Measurements from ENCODE around the gene MTERF4. TPM values are rescaled to one million over a fixed set of nuclear protein-coding genes. Genes with fewer than 3 reads are reported as not detected.

MTERF4 gene
- total and polyA plus RNA-seq, 2 of the 8 experiments (the other 6 are each of a cell fraction or from before 2014, with no cell fraction given) = 25.9 to 28.5 TPM

Small RNAs within 50 kb of the gene (small RNA-seq; reads per million reads assigned to genes)
- gene AC005237.2 (ENCODE audit: insufficient read depth) = not detected

Other genes starting within 250 kb of the MTERF4 start
- gene AGXT, start 233.5 kb downstream of the MTERF4 start, total RNA-seq (2021; fragmentation: NEBNext Ultra II Directional; extraction: Animal tissue kit (Norgen Biotek cat#: 25700)) = not detected in 2 replicates
- 0.03 TPM in 1 of 2 replicates, not detected in the other for gene AGXT, start 233.5 kb downstream of the MTERF4 start, polyA plus RNA-seq (2011; rRNA removed)
- not detected in 2 replicates for gene MAB21L4, start 206.1 kb downstream of the MTERF4 start, total RNA-seq (2021; fragmentation: NEBNext Ultra II Directional; extraction: Animal tissue kit (Norgen Biotek cat#: 25700))
- 0.08 and 0.11 TPM in 2 replicates for gene MAB21L4, start 206.1 kb downstream of the MTERF4 start, polyA plus RNA-seq (2011; rRNA removed)
- not detected in 2 replicates for gene CROCC2, start 196.0 kb downstream of the MTERF4 start, total RNA-seq (2021; fragmentation: NEBNext Ultra II Directional; extraction: Animal tissue kit (Norgen Biotek cat#: 25700))
- not detected in 2 replicates for gene CROCC2, start 196.0 kb downstream of the MTERF4 start, polyA plus RNA-seq (2011; rRNA removed)
- 1.9 and 2.4 TPM in 2 replicates for gene SNED1, start 103.7 kb downstream of the MTERF4 start, total RNA-seq (2021; fragmentation: NEBNext Ultra II Directional; extraction: Animal tissue kit (Norgen Biotek cat#: 25700))
- gene SNED1, start 103.7 kb downstream of the MTERF4 start, polyA plus RNA-seq (2011; rRNA removed) = 1.9 and 2.6 TPM in 2 replicates
- gene PASK, start 47.2 kb upstream of the MTERF4 start, total RNA-seq (2021; fragmentation: NEBNext Ultra II Directional; extraction: Animal tissue kit (Norgen Biotek cat#: 25700)) = 57.3 and 66.1 TPM in 2 replicates
- 20.5 and 26.5 TPM in 2 replicates for gene PASK, start 47.2 kb upstream of the MTERF4 start, polyA plus RNA-seq (2011; rRNA removed)
- gene PPP1R7, start 48.2 kb upstream of the MTERF4 start, total RNA-seq (2021; fragmentation: NEBNext Ultra II Directional; extraction: Animal tissue kit (Norgen Biotek cat#: 25700)) = 51.9 and 64.0 TPM in 2 replicates
- gene PPP1R7, start 48.2 kb upstream of the MTERF4 start, polyA plus RNA-seq (2011; rRNA removed) = 18.6 and 22.2 TPM in 2 replicates
- gene ANO7, start 86.4 kb upstream of the MTERF4 start, total RNA-seq (2021; fragmentation: NEBNext Ultra II Directional; extraction: Animal tissue kit (Norgen Biotek cat#: 25700)) = 6.5 and 6.9 TPM in 2 replicates
- gene ANO7, start 86.4 kb upstream of the MTERF4 start, polyA plus RNA-seq (2011; rRNA removed) = 3.2 and 4.1 TPM in 2 replicates
- gene HDLBP, start 213.4 kb upstream of the MTERF4 start, total RNA-seq (2021; fragmentation: NEBNext Ultra II Directional; extraction: Animal tissue kit (Norgen Biotek cat#: 25700)) = 329 and 360 TPM in 2 replicates
- gene HDLBP, start 213.4 kb upstream of the MTERF4 start, polyA plus RNA-seq (2011; rRNA removed) = 185 and 249 TPM in 2 replicates
- 373 and 392 TPM in 2 replicates for gene SEPTIN2, start 213.6 kb upstream of the MTERF4 start, total RNA-seq (2021; fragmentation: NEBNext Ultra II Directional; extraction: Animal tissue kit (Norgen Biotek cat#: 25700))
- gene SEPTIN2, start 213.6 kb upstream of the MTERF4 start, polyA plus RNA-seq (2011; rRNA removed) = 288 and 650 TPM in 2 replicates

Measured in H1 (cell line).